KMS-11 (cell line): ENCODE data around the gene CACNA2D3.

Source experiments
- H2AFZ ChIP-seq: fragments of 200-600 bp; sonication (generic); 2 replicates; pipeline ENCODE4 v1.6.1; 2016; ENCODE audit warnings: antibody characterized with exemption, mixed run types, low read depth
- H3K27ac ChIP-seq: fragments of 200-600 bp; sonication (generic); 2 replicates; pipeline ENCODE4 v1.6.1; 2016; ENCODE audit warnings: mild to moderate bottlenecking, mixed run types
- H3K27me3 ChIP-seq: fragments of 200-600 bp; sonication (generic); 2 replicates; pipeline ENCODE4 v1.6.1; 2017; ENCODE audit warnings: mild to moderate bottlenecking, low read depth, mixed run types, moderate library complexity; ENCODE audit not compliant: insufficient read depth
- H3K36me3 ChIP-seq: fragments of 200-600 bp; sonication (generic); 2 replicates; pipeline ENCODE4 v1.6.1; 2017; ENCODE audit warnings: mild to moderate bottlenecking, mixed run types; ENCODE audit not compliant: insufficient read depth
- H3K4me1 ChIP-seq: fragments of 200-600 bp; sonication (generic); 2 replicates; pipeline ENCODE4 v1.6.1; 2016; ENCODE audit warnings: mild to moderate bottlenecking, low read depth, mixed run types; ENCODE audit not compliant: poor library complexity, severe bottlenecking
- H3K4me2 ChIP-seq: fragments of 200-600 bp; sonication (generic); 2 replicates; pipeline ENCODE4 v1.7.0; 2016; ENCODE audit warnings: mild to moderate bottlenecking, mixed run types
- H3K4me3 ChIP-seq: fragments of 200-600 bp; sonication (generic); IDR thresholded peaks from 2 replicates; pipeline ENCODE4 v1.6.1; 2017; ENCODE audit warnings: low read depth, low read length, mixed read lengths; ENCODE audit not compliant: insufficient read depth
- H3K79me2 ChIP-seq: fragments of 200-600 bp; sonication (generic); 2 replicates; pipeline ENCODE4 v1.6.1; 2016; ENCODE audit warnings: low read depth, mixed run types; ENCODE audit not compliant: insufficient read depth
- H3K9ac ChIP-seq: fragments of 200-600 bp; sonication (generic); 2 replicates; pipeline ENCODE4 v1.6.1; 2016; ENCODE audit warnings: mild to moderate bottlenecking, mixed run types
- H4K20me1 ChIP-seq: fragments of 200-600 bp; sonication (generic); 2 replicates; pipeline ENCODE4 v1.6.1; 2016; ENCODE audit warnings: mild to moderate bottlenecking, mixed run types; ENCODE audit not compliant: insufficient read depth
- TF ChIP-seq, protein P1 (sequence below): fragments of 200-600 bp; sonication (generic); conservative IDR thresholded peaks from 2 replicates; pipeline ENCODE4 v1.6.1; 2017; ENCODE audit warnings: low read depth, mild to moderate bottlenecking, antibody characterized with exemption, low read length, moderate library complexity, mixed read lengths

The CACNA2D3 gene

DNA sequence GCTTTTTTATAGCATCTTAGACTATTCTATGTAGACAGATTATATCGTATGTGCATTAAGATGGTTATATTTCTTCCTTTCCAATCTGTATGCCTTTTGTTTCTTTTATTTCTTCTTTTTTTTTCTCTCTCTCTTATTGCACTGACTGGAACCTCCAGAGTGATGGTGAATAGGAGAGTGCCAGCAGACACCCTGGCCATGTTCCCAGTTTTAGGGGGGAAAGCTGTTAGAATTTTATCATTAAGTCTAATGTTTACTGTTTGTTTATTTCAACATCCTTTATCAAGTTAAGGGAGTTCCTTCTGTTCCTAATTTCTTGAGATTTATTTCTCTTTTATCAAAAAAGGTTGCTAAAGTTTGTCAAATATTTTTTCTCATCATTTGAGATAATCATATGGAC lies 922.1 kb downstream of the CACNA2D3 start:
- no peak overlapping the region for H3K9ac ChIP-seq
- H3K4me1 ChIP-seq = no peaks in the 10 kb centered on the region
- H3K4me3 ChIP-seq = no peak overlapping the region
- no peaks in the 10 kb centered on the region for H3K27me3 ChIP-seq
- H3K27ac ChIP-seq = no peak overlapping the region
- H3K36me3 ChIP-seq = no peaks in the 10 kb centered on the region
- H3K79me2 ChIP-seq = no peaks in the 10 kb centered on the region
- H4K20me1 ChIP-seq = no peaks in the 10 kb centered on the region
- H2AFZ ChIP-seq = no peak overlapping the region
- TF ChIP-seq, protein P1, sequence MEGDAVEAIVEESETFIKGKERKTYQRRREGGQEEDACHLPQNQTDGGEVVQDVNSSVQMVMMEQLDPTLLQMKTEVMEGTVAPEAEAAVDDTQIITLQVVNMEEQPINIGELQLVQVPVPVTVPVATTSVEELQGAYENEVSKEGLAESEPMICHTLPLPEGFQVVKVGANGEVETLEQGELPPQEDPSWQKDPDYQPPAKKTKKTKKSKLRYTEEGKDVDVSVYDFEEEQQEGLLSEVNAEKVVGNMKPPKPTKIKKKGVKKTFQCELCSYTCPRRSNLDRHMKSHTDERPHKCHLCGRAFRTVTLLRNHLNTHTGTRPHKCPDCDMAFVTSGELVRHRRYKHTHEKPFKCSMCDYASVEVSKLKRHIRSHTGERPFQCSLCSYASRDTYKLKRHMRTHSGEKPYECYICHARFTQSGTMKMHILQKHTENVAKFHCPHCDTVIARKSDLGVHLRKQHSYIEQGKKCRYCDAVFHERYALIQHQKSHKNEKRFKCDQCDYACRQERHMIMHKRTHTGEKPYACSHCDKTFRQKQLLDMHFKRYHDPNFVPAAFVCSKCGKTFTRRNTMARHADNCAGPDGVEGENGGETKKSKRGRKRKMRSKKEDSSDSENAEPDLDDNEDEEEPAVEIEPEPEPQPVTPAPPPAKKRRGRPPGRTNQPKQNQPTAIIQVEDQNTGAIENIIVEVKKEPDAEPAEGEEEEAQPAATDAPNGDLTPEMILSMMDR = no peak
- H3K4me2 ChIP-seq = no peak overlapping the region

DNA sequence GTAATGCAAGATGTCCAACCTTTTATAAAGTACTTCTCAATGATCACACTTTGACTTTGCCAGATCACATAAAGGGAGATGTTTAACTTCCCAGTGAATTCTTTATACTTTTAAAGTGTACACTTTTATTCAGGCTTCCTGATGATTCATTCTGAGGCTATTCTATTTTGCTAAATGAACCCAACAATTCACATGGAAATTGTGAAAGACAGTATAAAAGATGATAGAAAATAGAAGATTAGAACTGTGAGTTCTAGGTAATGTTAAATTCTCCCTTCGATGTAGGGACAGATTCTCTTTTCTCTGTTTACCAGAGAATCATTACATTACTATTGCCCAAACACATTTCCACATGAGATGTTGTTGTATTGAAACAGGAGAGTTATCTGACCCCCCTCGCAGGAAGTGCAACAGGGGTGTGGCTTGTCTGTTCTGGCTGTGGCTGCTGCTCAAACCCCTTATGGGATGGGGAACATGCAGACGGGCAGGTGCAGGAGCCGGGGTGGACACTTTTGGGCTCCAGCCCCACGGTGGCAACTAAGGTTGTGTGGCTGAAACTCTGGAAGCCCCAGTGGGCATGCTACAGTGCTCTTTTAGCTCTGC lies 936.8 kb downstream of the CACNA2D3 start:
- Histone ChIP-seq H3K27me3 (no peaks in the 10 kb centered on the region), H2AFZ (no peak overlapping the region), H3K36me3 (no peaks in the 10 kb centered on the region), H3K4me3 (no peak overlapping the region), H3K27ac (no peak overlapping the region), H3K79me2 (no peaks in the 10 kb centered on the region), H3K4me1 (no peaks in the 10 kb centered on the region), H3K4me2 (no peak overlapping the region), H4K20me1 (no peaks in the 10 kb centered on the region), H3K9ac (no peak overlapping the region)
- TF ChIP-seq, protein P1 = no peak

GRCh38 chr3:55060896-55061719 lies 938.8 kb downstream of the CACNA2D3 start:
- TF ChIP-seq, protein P1 = no peak
- Histone ChIP-seq H3K79me2 (no peaks in the 10 kb centered on the region), H2AFZ (no peak overlapping the region), H3K4me3 (no peak overlapping the region), H3K27me3 (no peaks in the 10 kb centered on the region), H3K9ac (no peak overlapping the region), H3K4me1 (no peaks in the 10 kb centered on the region), H3K27ac (no peak overlapping the region), H3K36me3 (no peaks in the 10 kb centered on the region), H4K20me1 (no peaks in the 10 kb centered on the region), H3K4me2 (no peak overlapping the region)

GRCh38 chr3:55061720-55062034 lies 939.3 kb downstream of the CACNA2D3 start:
- Histone ChIP-seq H3K27me3 (no peaks in the 10 kb centered on the region), H3K9ac (no peak overlapping the region), H3K27ac (no peak overlapping the region), H3K4me2 (no peak overlapping the region), H3K79me2 (no peaks in the 10 kb centered on the region), H2AFZ (no peak overlapping the region), H4K20me1 (no peaks in the 10 kb centered on the region), H3K36me3 (no peaks in the 10 kb centered on the region), H3K4me3 (no peak overlapping the region), H3K4me1 (no peaks in the 10 kb centered on the region)
- TF ChIP-seq, protein P1 = no peak
